ENCODE results near the gene TRPV3. TPM values are rescaled to one million over a fixed set of nuclear protein-coding genes. Genes with fewer than 3 reads are reported as not detected.
"Not testable (repeated sequence)": the region's sequence is repeated elsewhere in the genome, so short reads cannot be mapped to it uniquely, and the experiment has no call there.

The TRPV3 gene
- total and polyA plus RNA-seq, 5 donors from 2014 or later, result 0.06 to 0.25 TPM; not detected in 3

- H3K4me3 ChIP-seq (ENCODE audit: low read depth, low read length), result no peak overlapping the region
- H3K27me3 Mint-ChIP-seq, result no peaks in the 10 kb centered on the region
- no peaks in the 10 kb centered on the region for H3K36me3 Mint-ChIP-seq
- DNase-seq (no peak), ATAC-seq (ENCODE audit: low read depth in 2 of 2) (no peak)
- no peaks in the 10 kb centered on the region for H3K9me3 ChIP-seq (ENCODE audit: control insufficient read depth in 2 of 2, low read length in 2 of 2)
- peaks cover 0 to 2% (median 0%) of the 10 kb centered on the region in 7 donors for H3K9me3 Mint-ChIP-seq
- no peak overlapping the region for H3K4me3 Mint-ChIP-seq
- H3K27ac Mint-ChIP-seq, result no peak overlapping the region
- H3K36me3 ChIP-seq (ENCODE audit: control insufficient read depth, insufficient read depth, low read length), result no peaks in the 10 kb centered on the region
- no peak overlapping the region for H3K27ac ChIP-seq (ENCODE audit: insufficient read depth, low read length, poor library complexity, severe bottlenecking)
- H3K27me3 ChIP-seq (ENCODE audit: control insufficient read depth, insufficient read depth, low read length), result no peaks in the 10 kb centered on the region
- no peaks in the 10 kb centered on the region for H3K4me1 ChIP-seq (ENCODE audit: control insufficient read depth, insufficient read depth, low read length, poor library complexity, severe bottlenecking)
- H3K4me1 Mint-ChIP-seq, result no peaks in the 10 kb centered on the region
Measured at GRCh38 chr17:3526491-3526890, 31.1 kb downstream of the TRPV3 start.

GRCh38 chr17:3524024-3524423 is 33.6 kb downstream of the TRPV3 start:
- H3K36me3 Mint-ChIP-seq, result no peaks in the 10 kb centered on the region
- no peak overlapping the region for H3K27ac Mint-ChIP-seq
- no peaks in the 10 kb centered on the region for H3K4me1 Mint-ChIP-seq
- no peaks in the 10 kb centered on the region for H3K36me3 ChIP-seq (ENCODE audit: control insufficient read depth, insufficient read depth, low read length)
- no peak for ATAC-seq (ENCODE audit: low read depth in 2 of 2)
- no peak overlapping the region for H3K4me3 ChIP-seq (ENCODE audit: low read depth, low read length)
- H3K9me3 Mint-ChIP-seq, result peaks cover 0 to 2% (median 0%) of the 10 kb centered on the region in 7 donors
- H3K27me3 ChIP-seq (ENCODE audit: control insufficient read depth, insufficient read depth, low read length), result no peaks in the 10 kb centered on the region
- no peak overlapping the region for H3K27ac ChIP-seq (ENCODE audit: insufficient read depth, low read length, poor library complexity, severe bottlenecking)
- no peak overlapping the region for H3K4me3 Mint-ChIP-seq
- no peaks in the 10 kb centered on the region for H3K9me3 ChIP-seq (ENCODE audit: control insufficient read depth in 2 of 2, low read length in 2 of 2)
- H3K27me3 Mint-ChIP-seq, result no peaks in the 10 kb centered on the region
- H3K4me1 ChIP-seq (ENCODE audit: control insufficient read depth, insufficient read depth, low read length, poor library complexity, severe bottlenecking), result no peaks in the 10 kb centered on the region
- DNase-seq, result no peak

- H3K27me3 ChIP-seq (ENCODE audit: control insufficient read depth, insufficient read depth, low read length); H3K27ac Mint-ChIP-seq; H3K4me1 ChIP-seq (ENCODE audit: control insufficient read depth, insufficient read depth, low read length, poor library complexity, severe bottlenecking); ATAC-seq (ENCODE audit: low read depth in 2 of 2); H3K4me3 ChIP-seq (ENCODE audit: low read depth, low read length); H3K27me3 Mint-ChIP-seq; H3K36me3 ChIP-seq (ENCODE audit: control insufficient read depth, insufficient read depth, low read length); H3K27ac ChIP-seq (ENCODE audit: insufficient read depth, low read length, poor library complexity, severe bottlenecking); H3K36me3 Mint-ChIP-seq; H3K9me3 Mint-ChIP-seq; H3K4me3 Mint-ChIP-seq; H3K9me3 ChIP-seq (ENCODE audit: control insufficient read depth in 2 of 2, low read length in 2 of 2); H3K4me1 Mint-ChIP-seq; DNase-seq: not testable (repeated sequence)
Measured at GRCh38 chr17:3519472-3519871, 38.1 kb downstream of the TRPV3 start.

- Mint-ChIP-seq H3K27ac (no peak overlapping the region), H3K36me3 (no peaks in the 10 kb centered on the region), H3K4me3 (no peak overlapping the region), H3K27me3 (no peaks in the 10 kb centered on the region), H3K4me1 (no peaks in the 10 kb centered on the region), H3K9me3 (peaks cover 0 to 3% (median 0%) of the 10 kb centered on the region in 7 donors)
- H3K27ac ChIP-seq (ENCODE audit: insufficient read depth, low read length, poor library complexity, severe bottlenecking), result no peak overlapping the region
- H3K27me3 ChIP-seq (ENCODE audit: control insufficient read depth, insufficient read depth, low read length), result no peaks in the 10 kb centered on the region
- H3K36me3 ChIP-seq (ENCODE audit: control insufficient read depth, insufficient read depth, low read length), result no peaks in the 10 kb centered on the region
- H3K4me3 ChIP-seq (ENCODE audit: low read depth, low read length), result no peak overlapping the region
- no peak for DNase-seq
- no peaks in the 10 kb centered on the region for H3K4me1 ChIP-seq (ENCODE audit: control insufficient read depth, insufficient read depth, low read length, poor library complexity, severe bottlenecking)
- ATAC-seq (ENCODE audit: low read depth in 2 of 2), result no peak
- no peaks in the 10 kb centered on the region for H3K9me3 ChIP-seq (ENCODE audit: control insufficient read depth in 2 of 2, low read length in 2 of 2)
Measured at GRCh38 chr17:3514873-3515272, 42.7 kb downstream of the TRPV3 start.

- not testable (repeated sequence) for H3K9me3 ChIP-seq (ENCODE audit: control insufficient read depth in 2 of 2, low read length in 2 of 2); H3K4me1 ChIP-seq (ENCODE audit: control insufficient read depth, insufficient read depth, low read length, poor library complexity, severe bottlenecking); H3K4me1 Mint-ChIP-seq; H3K36me3 Mint-ChIP-seq; H3K36me3 ChIP-seq (ENCODE audit: control insufficient read depth, insufficient read depth, low read length); H3K27me3 ChIP-seq (ENCODE audit: control insufficient read depth, insufficient read depth, low read length); ATAC-seq (ENCODE audit: low read depth in 2 of 2); DNase-seq; H3K4me3 Mint-ChIP-seq; H3K9me3 Mint-ChIP-seq; H3K27ac ChIP-seq (ENCODE audit: insufficient read depth, low read length, poor library complexity, severe bottlenecking); H3K27me3 Mint-ChIP-seq; H3K4me3 ChIP-seq (ENCODE audit: low read depth, low read length); H3K27ac Mint-ChIP-seq
Measured at GRCh38 chr17:3514167-3514566, 43.4 kb downstream of the TRPV3 start.

- Mint-ChIP-seq H3K9me3 (peaks cover 0 to 6% (median 3%) of the 10 kb centered on the region in 7 donors), H3K4me1 (no peaks in the 10 kb centered on the region), H3K4me3 (no peak overlapping the region), H3K27me3 (no peaks in the 10 kb centered on the region), H3K36me3 (no peaks in the 10 kb centered on the region), H3K27ac (no peak overlapping the region)
- Histone ChIP-seq H3K27me3 (ENCODE audit: control insufficient read depth, insufficient read depth, low read length) (no peaks in the 10 kb centered on the region), H3K4me1 (ENCODE audit: control insufficient read depth, insufficient read depth, low read length, poor library complexity, severe bottlenecking) (no peaks in the 10 kb centered on the region), H3K4me3 (ENCODE audit: low read depth, low read length) (no peak overlapping the region), H3K9me3 (ENCODE audit: control insufficient read depth in 2 of 2, low read length in 2 of 2) (no peaks in the 10 kb centered on the region), H3K36me3 (ENCODE audit: control insufficient read depth, insufficient read depth, low read length) (no peaks in the 10 kb centered on the region), H3K27ac (ENCODE audit: insufficient read depth, low read length, poor library complexity, severe bottlenecking) (no peak overlapping the region)
- DNase-seq, result peak in 1 of 3 donors; percentile 27
- no peak for ATAC-seq (ENCODE audit: low read depth in 2 of 2)
Measured at GRCh38 chr17:3513305-3514035, 44.1 kb downstream of the TRPV3 start.

GRCh38 chr17:3512505-3513171 is 45.0 kb downstream of the TRPV3 start:
- H3K27me3 ChIP-seq (ENCODE audit: control insufficient read depth, insufficient read depth, low read length), result no peaks in the 10 kb centered on the region
- H3K4me1 ChIP-seq (ENCODE audit: control insufficient read depth, insufficient read depth, low read length, poor library complexity, severe bottlenecking), result no peaks in the 10 kb centered on the region
- no peaks in the 10 kb centered on the region for H3K4me1 Mint-ChIP-seq
- H3K4me3 Mint-ChIP-seq, result no peak overlapping the region
- H3K36me3 Mint-ChIP-seq, result no peaks in the 10 kb centered on the region
- H3K27ac Mint-ChIP-seq, result no peak overlapping the region
- no peaks in the 10 kb centered on the region for H3K36me3 ChIP-seq (ENCODE audit: control insufficient read depth, insufficient read depth, low read length)
- DNase-seq (no peak), ATAC-seq (ENCODE audit: low read depth in 2 of 2) (no peak)
- H3K27ac ChIP-seq (ENCODE audit: insufficient read depth, low read length, poor library complexity, severe bottlenecking), result no peak overlapping the region
- H3K9me3 Mint-ChIP-seq, result peaks cover 0 to 6% (median 3%) of the 10 kb centered on the region in 7 donors
- H3K4me3 ChIP-seq (ENCODE audit: low read depth, low read length), result no peak overlapping the region
- H3K9me3 ChIP-seq (ENCODE audit: control insufficient read depth in 2 of 2, low read length in 2 of 2), result no peaks in the 10 kb centered on the region
- peaks cover 1% of the 10 kb centered on the region for H3K27me3 Mint-ChIP-seq

All from CD4-positive, CD25-positive, alpha-beta regulatory T cell (primary cell).